Osteocyte (in vitro differentiated cells): ENCODE results near the gene NR1I2. TPM values are rescaled to one million over a fixed set of nuclear protein-coding genes. Genes with fewer than 3 reads are reported as not detected.

Experiments used
- DNase-seq: peaks from one replicate; pipeline ENCODE4 v3.0.0; 2021; ENCODE audit warnings: mixed read lengths; ENCODE audit not compliant: unreplicated experiment; ENCODE audit errors: extremely low spot score
- H3K27ac Mint-ChIP-seq: one replicate; pipeline ENCODE4 v1.8.0; 2021; ENCODE audit warnings: mild to moderate bottlenecking, mixed read lengths; ENCODE audit not compliant: unreplicated experiment
- H3K27me3 Mint-ChIP-seq: one replicate; pipeline ENCODE4 v1.8.0; 2021; ENCODE audit warnings: mixed read lengths; ENCODE audit not compliant: unreplicated experiment
- H3K36me3 Mint-ChIP-seq: one replicate; pipeline ENCODE4 v1.8.0; 2021; ENCODE audit warnings: mixed read lengths; ENCODE audit not compliant: unreplicated experiment
- H3K4me1 Mint-ChIP-seq: one replicate; pipeline ENCODE4 v1.8.0; 2021; ENCODE audit warnings: mixed read lengths; ENCODE audit not compliant: unreplicated experiment
- H3K4me3 Mint-ChIP-seq: one replicate; pipeline ENCODE4 v1.8.0; 2021; ENCODE audit warnings: mild to moderate bottlenecking, moderate library complexity, mixed read lengths; ENCODE audit not compliant: unreplicated experiment
- H3K9me3 Mint-ChIP-seq: one replicate; pipeline ENCODE4 v1.8.0; 2021; ENCODE audit warnings: mixed read lengths; ENCODE audit not compliant: unreplicated experiment
- total RNA-seq: library from RNA; stranded (reverse); gene quantifications from 2 replicates; pipeline ENCODE4 v1.2.1, GENCODE V29; 2021
- TF ChIP-seq, protein P1 (sequence below): fragments of 200-600 bp; sonication (generic); IDR thresholded peaks from 2 replicates; pipeline ENCODE4 v1.5.0; 2021; ENCODE audit warnings: antibody characterized with exemption, mild to moderate bottlenecking, moderate library complexity

Gene NR1I2
- total RNA-seq, 1 donor from 2014 or later, result not detected

DNA sequence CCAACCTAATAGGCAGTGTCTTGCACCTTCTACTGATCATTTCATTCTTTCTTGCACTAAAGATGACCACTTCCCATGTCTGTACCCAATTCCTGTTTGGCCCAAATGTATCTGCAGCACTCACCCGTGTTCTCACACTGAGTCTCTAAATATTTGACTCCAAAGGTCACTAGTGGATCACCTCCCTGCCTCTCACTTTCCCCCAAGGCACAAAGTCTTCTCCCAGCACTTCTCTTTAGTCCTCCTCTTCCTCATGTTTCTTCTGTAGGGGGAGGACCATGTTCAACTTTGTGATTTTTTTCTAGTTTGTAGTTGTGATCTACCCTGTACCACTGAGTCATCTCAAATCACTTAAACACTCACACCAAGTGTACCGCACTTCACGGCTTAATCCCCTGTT lies 13.9 kb downstream of the NR1I2 start:
- H3K36me3 Mint-ChIP-seq, result no peaks in the 10 kb centered on the region
- H3K27me3 Mint-ChIP-seq, result no peaks in the 10 kb centered on the region
- no peaks in the 10 kb centered on the region for H3K9me3 Mint-ChIP-seq
- peak; percentile 11 for DNase-seq
- no peak overlapping the region for H3K27ac Mint-ChIP-seq
- TF ChIP-seq, protein P1, sequence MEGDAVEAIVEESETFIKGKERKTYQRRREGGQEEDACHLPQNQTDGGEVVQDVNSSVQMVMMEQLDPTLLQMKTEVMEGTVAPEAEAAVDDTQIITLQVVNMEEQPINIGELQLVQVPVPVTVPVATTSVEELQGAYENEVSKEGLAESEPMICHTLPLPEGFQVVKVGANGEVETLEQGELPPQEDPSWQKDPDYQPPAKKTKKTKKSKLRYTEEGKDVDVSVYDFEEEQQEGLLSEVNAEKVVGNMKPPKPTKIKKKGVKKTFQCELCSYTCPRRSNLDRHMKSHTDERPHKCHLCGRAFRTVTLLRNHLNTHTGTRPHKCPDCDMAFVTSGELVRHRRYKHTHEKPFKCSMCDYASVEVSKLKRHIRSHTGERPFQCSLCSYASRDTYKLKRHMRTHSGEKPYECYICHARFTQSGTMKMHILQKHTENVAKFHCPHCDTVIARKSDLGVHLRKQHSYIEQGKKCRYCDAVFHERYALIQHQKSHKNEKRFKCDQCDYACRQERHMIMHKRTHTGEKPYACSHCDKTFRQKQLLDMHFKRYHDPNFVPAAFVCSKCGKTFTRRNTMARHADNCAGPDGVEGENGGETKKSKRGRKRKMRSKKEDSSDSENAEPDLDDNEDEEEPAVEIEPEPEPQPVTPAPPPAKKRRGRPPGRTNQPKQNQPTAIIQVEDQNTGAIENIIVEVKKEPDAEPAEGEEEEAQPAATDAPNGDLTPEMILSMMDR, result no peak
- peaks cover 4% of the 10 kb centered on the region for H3K4me1 Mint-ChIP-seq
- no peak overlapping the region for H3K4me3 Mint-ChIP-seq

DNA sequence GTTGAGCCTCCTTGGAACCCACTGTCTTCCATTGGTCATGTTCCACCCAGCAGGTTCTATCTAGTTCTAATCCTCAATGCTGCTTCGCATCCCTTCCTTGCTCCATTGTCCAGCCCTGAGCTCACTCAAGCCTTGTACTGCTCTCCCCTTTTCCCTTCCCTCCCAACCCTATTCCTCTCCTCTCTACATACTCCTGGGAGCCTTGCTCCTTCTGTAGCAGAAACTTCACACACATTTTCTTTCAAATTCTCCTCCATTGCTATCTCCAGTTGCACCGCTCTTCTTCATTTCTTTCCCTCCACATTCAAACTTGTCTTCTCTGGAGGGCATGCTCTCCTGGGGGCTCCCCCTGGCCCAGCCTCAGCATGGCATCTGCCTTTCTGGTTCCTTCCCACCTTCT lies 14.5 kb downstream of the NR1I2 start:
- TF ChIP-seq, protein P1, result no peak
- DNase-seq, result peak; percentile 60
- Mint-ChIP-seq H3K4me3 (no peak overlapping the region), H3K9me3 (no peaks in the 10 kb centered on the region), H3K27me3 (no peaks in the 10 kb centered on the region), H3K27ac (no peak overlapping the region), H3K36me3 (no peaks in the 10 kb centered on the region), H3K4me1 (peaks cover 4% of the 10 kb centered on the region)

DNA sequence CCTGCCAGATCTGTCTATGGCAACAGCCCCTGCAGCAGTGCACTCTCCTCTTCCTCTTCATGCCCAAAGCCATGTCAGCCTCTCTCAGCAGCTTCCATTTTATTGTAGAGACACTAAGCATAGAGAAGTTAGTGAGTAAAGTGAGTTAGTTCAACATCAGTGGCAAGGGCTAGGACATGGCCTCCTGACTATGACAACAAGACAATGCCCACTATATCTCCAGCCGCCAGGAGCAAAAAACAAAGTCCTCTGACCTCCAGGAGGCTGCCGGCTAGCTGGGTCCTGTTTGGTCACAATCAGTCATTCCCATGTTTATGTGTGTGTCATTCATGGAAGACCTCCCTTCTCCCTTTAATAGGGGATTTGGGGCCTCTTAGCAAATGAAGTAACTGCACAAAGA lies 14.9 kb downstream of the NR1I2 start:
- H3K36me3 Mint-ChIP-seq, result no peaks in the 10 kb centered on the region
- no peak overlapping the region for H3K4me3 Mint-ChIP-seq

DNA sequence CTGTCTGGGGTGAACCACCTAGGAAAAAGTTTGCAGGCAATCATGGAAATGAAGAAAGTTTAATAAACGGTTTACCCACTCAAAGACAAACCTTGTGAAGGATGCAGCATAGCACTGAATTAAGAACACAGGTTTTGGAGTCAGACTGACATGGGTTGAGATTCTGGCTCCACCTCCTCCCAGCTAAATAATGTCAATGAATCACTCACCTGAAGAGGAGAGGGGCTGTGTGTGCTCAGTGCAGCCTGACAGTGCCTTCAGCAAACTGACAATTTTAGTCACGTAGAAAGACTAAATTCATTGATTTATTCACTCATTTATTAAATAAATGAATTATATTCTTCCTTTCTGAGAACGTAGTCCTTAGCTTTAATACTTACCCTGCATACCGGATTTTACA lies 18.9 kb downstream of the NR1I2 start:
- Mint-ChIP-seq H3K27ac (no peak overlapping the region), H3K27me3 (no peaks in the 10 kb centered on the region)
- TF ChIP-seq, protein P1, result no peak

More for the DNA sequence above, 14.9 kb downstream of the NR1I2 start:
- no peaks in the 10 kb centered on the region for H3K9me3 Mint-ChIP-seq
- H3K27me3 Mint-ChIP-seq, result no peaks in the 10 kb centered on the region
- H3K4me1 Mint-ChIP-seq, result peaks cover 4% of the 10 kb centered on the region
- DNase-seq, result no peak
- H3K27ac Mint-ChIP-seq, result no peak overlapping the region
- TF ChIP-seq, protein P1, result no peak

DNA sequence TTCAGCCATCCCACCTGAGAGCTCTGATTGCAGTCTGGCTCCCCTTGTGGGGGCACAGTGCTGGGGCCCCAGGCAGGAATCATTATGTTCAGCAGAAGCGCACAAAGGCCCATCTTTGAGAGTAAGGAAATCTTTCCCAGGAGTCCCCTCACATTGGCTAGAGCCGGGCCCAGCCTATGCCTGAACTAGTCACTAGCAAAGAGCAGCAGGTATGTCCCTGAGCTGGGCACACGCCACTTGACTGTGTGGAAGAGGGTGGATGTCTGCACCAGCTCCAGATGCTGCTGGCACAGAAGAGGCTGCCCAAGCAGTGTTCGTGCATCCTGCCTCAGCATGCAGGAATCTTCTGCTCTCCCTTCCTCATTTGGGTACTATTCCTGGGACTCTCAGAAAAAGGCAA lies 26.3 kb downstream of the NR1I2 start:
- Mint-ChIP-seq H3K4me1 (no peaks in the 10 kb centered on the region), H3K36me3 (no peaks in the 10 kb centered on the region), H3K9me3 (no peaks in the 10 kb centered on the region), H3K27ac (no peak overlapping the region), H3K27me3 (no peaks in the 10 kb centered on the region), H3K4me3 (no peak overlapping the region)
- TF ChIP-seq, protein P1, result no peak
- no peak for DNase-seq

More for the DNA sequence above, 18.9 kb downstream of the NR1I2 start:
- no peak for DNase-seq
- Mint-ChIP-seq H3K36me3 (no peaks in the 10 kb centered on the region), H3K4me3 (no peak overlapping the region), H3K9me3 (no peaks in the 10 kb centered on the region), H3K4me1 (no peaks in the 10 kb centered on the region)
